ENCODE results near the gene VPS26C. TPM values are rescaled to one million over a fixed set of nuclear protein-coding genes. Genes with fewer than 3 reads are reported as not detected.

The VPS26C gene
- total RNA-seq, 1 experiment from 2014 or later, result 46.2 TPM

DNA sequence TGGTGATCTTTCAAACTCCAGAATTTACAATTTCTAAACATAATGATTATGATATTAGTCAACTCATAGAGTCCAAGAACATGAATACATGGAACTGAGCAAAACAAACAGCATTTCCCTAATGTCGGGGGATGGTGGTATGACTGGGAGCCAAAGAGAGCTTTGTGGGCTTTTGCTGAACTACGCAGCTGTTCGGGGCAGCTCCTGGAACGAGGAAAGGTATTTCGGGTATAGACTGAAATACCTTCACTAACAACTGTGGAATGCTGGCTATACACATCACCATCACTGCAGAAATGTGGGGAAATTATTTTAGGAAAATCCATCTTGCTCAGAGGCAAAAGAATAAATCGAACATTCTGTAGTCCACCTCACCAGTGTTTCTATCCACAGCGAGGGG is 30.2 kb upstream of the VPS26C start:
- no peaks in the 10 kb centered on the region for H4K20me1 ChIP-seq (ENCODE audit: insufficient read depth)
- no peaks in the 10 kb centered on the region for H3K79me2 ChIP-seq (ENCODE audit: low read depth)
- H2AFZ ChIP-seq, result no peak overlapping the region
- H3K9me3 ChIP-seq (ENCODE audit: insufficient read depth, low read depth), result no peaks in the 10 kb centered on the region
- no peaks in the 10 kb centered on the region for H3F3A ChIP-seq (ENCODE audit: insufficient read depth, low read depth)
- H3K27me3 ChIP-seq (ENCODE audit: insufficient read depth, low read depth), result 0 out of 2 replicates have a peak, but pooled peaks cover 4% of the 10 kb centered on the region
- no peaks in the 10 kb centered on the region for H3K36me3 ChIP-seq (ENCODE audit: low read depth)
- intact Hi-C loops (cut with micrococcal nuclease; ENCODE audit: unreplicated experiment), result no loop called here
- TF ChIP-seq, protein P1, sequence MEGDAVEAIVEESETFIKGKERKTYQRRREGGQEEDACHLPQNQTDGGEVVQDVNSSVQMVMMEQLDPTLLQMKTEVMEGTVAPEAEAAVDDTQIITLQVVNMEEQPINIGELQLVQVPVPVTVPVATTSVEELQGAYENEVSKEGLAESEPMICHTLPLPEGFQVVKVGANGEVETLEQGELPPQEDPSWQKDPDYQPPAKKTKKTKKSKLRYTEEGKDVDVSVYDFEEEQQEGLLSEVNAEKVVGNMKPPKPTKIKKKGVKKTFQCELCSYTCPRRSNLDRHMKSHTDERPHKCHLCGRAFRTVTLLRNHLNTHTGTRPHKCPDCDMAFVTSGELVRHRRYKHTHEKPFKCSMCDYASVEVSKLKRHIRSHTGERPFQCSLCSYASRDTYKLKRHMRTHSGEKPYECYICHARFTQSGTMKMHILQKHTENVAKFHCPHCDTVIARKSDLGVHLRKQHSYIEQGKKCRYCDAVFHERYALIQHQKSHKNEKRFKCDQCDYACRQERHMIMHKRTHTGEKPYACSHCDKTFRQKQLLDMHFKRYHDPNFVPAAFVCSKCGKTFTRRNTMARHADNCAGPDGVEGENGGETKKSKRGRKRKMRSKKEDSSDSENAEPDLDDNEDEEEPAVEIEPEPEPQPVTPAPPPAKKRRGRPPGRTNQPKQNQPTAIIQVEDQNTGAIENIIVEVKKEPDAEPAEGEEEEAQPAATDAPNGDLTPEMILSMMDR (conservative IDR thresholded peaks at IDR 0.05), result no peak
- no peak for TF ChIP-seq EZH2 (IDR thresholded peaks at IDR 0.05; ENCODE audit: low read depth)
- CTCF ChIA-PET, result no interaction called here
- H3K4me3 ChIP-seq, result no peak overlapping the region
- no peak overlapping the region for H3K27ac ChIP-seq
- POLR2A ChIA-PET (ENCODE audit: unreplicated experiment), result no interaction called here
- no peaks in the 10 kb centered on the region for H3K9me2 ChIP-seq (ENCODE audit: insufficient read depth)
- no peak overlapping the region for H3K4me2 ChIP-seq
- DNase-seq, result no peak
- BruUV-seq (replicated peaks), result no TSS peak
- H3K4me1 ChIP-seq (replicated peaks; ENCODE audit: insufficient read depth), result no peaks in the 10 kb centered on the region

GRCh38 chr21:37294679-37295078 is 27.5 kb upstream of the VPS26C start:
- POLR2A ChIA-PET (ENCODE audit: unreplicated experiment), result no interaction called here

GRCh38 chr21:37292941-37293340 is 25.8 kb upstream of the VPS26C start:
- 0 out of 2 replicates have a peak, but pooled peaks cover under 1% of the 10 kb centered on the region for H3K27me3 ChIP-seq (ENCODE audit: insufficient read depth, low read depth)
- intact Hi-C loops (cut with micrococcal nuclease; ENCODE audit: unreplicated experiment), result no loop called here
- no peak overlapping the region for H3K4me3 ChIP-seq
- no peaks in the 10 kb centered on the region for H3K4me1 ChIP-seq (replicated peaks; ENCODE audit: insufficient read depth)
- no peak overlapping the region for H3K4me2 ChIP-seq
- no peaks in the 10 kb centered on the region for H3K36me3 ChIP-seq (ENCODE audit: low read depth)
- no peak overlapping the region for H3K27ac ChIP-seq
- ChIA-PET POLR2A (ENCODE audit: unreplicated experiment) (no interaction called here), CTCF (no interaction called here)
- no peaks in the 10 kb centered on the region for H3K9me3 ChIP-seq (ENCODE audit: insufficient read depth, low read depth)
- no peaks in the 10 kb centered on the region for H3F3A ChIP-seq (ENCODE audit: insufficient read depth, low read depth)
- BruUV-seq (replicated peaks), result no TSS peak
- no peaks in the 10 kb centered on the region for H3K79me2 ChIP-seq (ENCODE audit: low read depth)
- no peaks in the 10 kb centered on the region for H3K9me2 ChIP-seq (ENCODE audit: insufficient read depth)
- no peak for TF ChIP-seq EZH2 (IDR thresholded peaks at IDR 0.05; ENCODE audit: low read depth)
- TF ChIP-seq, protein P1 (conservative IDR thresholded peaks at IDR 0.05), result no peak
- no peak for DNase-seq
- no peak overlapping the region for H2AFZ ChIP-seq
- no peaks in the 10 kb centered on the region for H4K20me1 ChIP-seq (ENCODE audit: insufficient read depth)

More at GRCh38 chr21:37294679-37295078, 27.5 kb upstream of the VPS26C start:
- Histone ChIP-seq H3K4me3 (no peak overlapping the region), H3F3A (ENCODE audit: insufficient read depth, low read depth) (no peaks in the 10 kb centered on the region), H3K27ac (no peak overlapping the region), H3K79me2 (ENCODE audit: low read depth) (no peaks in the 10 kb centered on the region), H4K20me1 (ENCODE audit: insufficient read depth) (no peaks in the 10 kb centered on the region), H3K9me3 (ENCODE audit: insufficient read depth, low read depth) (no peaks in the 10 kb centered on the region), H3K36me3 (ENCODE audit: low read depth) (no peaks in the 10 kb centered on the region), H2AFZ (no peak overlapping the region), H3K4me1 (replicated peaks; ENCODE audit: insufficient read depth) (no peaks in the 10 kb centered on the region), H3K4me2 (no peak overlapping the region), H3K27me3 (ENCODE audit: insufficient read depth, low read depth) (0 out of 2 replicates have a peak, but pooled peaks cover 4% of the 10 kb centered on the region), H3K9me2 (ENCODE audit: insufficient read depth) (no peaks in the 10 kb centered on the region)
- no peak for DNase-seq
- CTCF ChIA-PET, result no interaction called here
- no TSS peak for BruUV-seq (replicated peaks)
- TF ChIP-seq EZH2 (IDR thresholded peaks at IDR 0.05; ENCODE audit: low read depth), result no peak
- TF ChIP-seq, protein P1 (conservative IDR thresholded peaks at IDR 0.05), result no peak
- intact Hi-C loops (cut with micrococcal nuclease; ENCODE audit: unreplicated experiment), result no loop called here
